22Rv1 (cell line): ENCODE measurements around the gene ADAMTS10.

Experiments
- CTCF ChIP-seq: fragments of 450-650 bp; IDR thresholded peaks from 2 replicates; pipeline ENCODE4 v1.5.1; 2017; ENCODE audit warnings: mild to moderate bottlenecking
- ZFX ChIP-seq: fragments of 450-650 bp; IDR thresholded peaks from 2 replicates; pipeline ENCODE4 v1.6.1; 2017; ENCODE audit warnings: antibody characterized with exemption, borderline replicate concordance

GRCh38 chr19:8584965-8585893 is 25.3 kb downstream of the ADAMTS10 start:
- TF ChIP-seq CTCF, result no peak
- TF ChIP-seq ZFX, result no peak
